ENCODE measurements around the gene TRAF4. TPM values are rescaled to one million over a fixed set of nuclear protein-coding genes. Genes with fewer than 3 reads are reported as not detected.

Gene TRAF4
- total RNA-seq, 1 experiment from 2014 or later = 127 TPM

DNA sequence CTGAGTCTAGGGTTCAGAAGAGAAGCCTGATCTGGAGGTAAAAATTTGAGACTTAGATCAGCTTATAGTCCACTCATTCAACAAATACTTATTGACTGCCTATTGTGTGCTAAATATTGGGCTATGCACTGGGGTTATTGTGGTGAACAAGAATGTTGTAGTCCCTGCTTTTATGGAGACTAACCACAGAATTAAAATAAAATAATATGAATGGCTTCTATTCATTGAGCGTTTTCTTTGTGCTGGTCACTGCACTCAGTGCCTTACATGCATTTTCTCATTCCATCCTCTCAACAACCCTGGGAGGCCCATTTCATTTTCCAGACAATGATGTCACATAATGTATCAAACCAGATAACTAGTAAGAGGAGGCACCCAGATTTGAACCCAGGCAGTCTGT, 10.5 kb upstream of the TRAF4 start:
- ChIA-PET RAD21 (ENCODE audit: low non-redundant PET in 1 of 2, low total read pairs in 2 of 2, uncharacterized antibody in 2 of 2, unreplicated experiment in 2 of 2) (no interaction called here), CTCF (interaction anchor here (1.5 kb wide), 1 partner anchor 30 kb away, joined by 4 read pairs; no protein-coding TSS in a partner anchor), POLR2A (interaction anchor here (0.6 kb wide), 1 partner anchor 10 kb away, joined by 7 read pairs; no protein-coding TSS in a partner anchor)
- Histone ChIP-seq H3K9me2 (ENCODE audit: insufficient read depth) (no peaks in the 10 kb centered on the region), H4K20me1 (ENCODE audit: insufficient read depth) (no peaks in the 10 kb centered on the region), H2AFZ (ENCODE audit: low read depth, low read length, poor library complexity, severe bottlenecking) (no peak overlapping the region), H3K27ac (ENCODE audit: low read depth, low read length) (no peak overlapping the region), H3K79me2 (ENCODE audit: insufficient read depth, low read length) (no peaks in the 10 kb centered on the region; the same call in 1 of the 2 replicates), H3K36me3 (ENCODE audit: control insufficient read depth in 1 of 2, insufficient read depth in 2 of 2, low read length in 2 of 2) (no peaks in the 10 kb centered on the region), H3K9ac (ENCODE audit: low read length) (no peak overlapping the region), H3K4me3 (replicated peaks in 1 of 2; ENCODE audit: low read depth in 1 of 2, low read length in 2 of 2) (no peak overlapping the region), H3K27me3 (ENCODE audit: insufficient read depth, low read length) (no peaks in the 10 kb centered on the region), H3K9me3 (ENCODE audit: control insufficient read depth in 1 of 2, insufficient read depth in 1 of 2, low read depth in 1 of 2, low read length in 2 of 2) (no peaks in the 10 kb centered on the region), H3K4me2 (ENCODE audit: low read length) (no peak overlapping the region), H3K4me1 (ENCODE audit: control insufficient read depth in 1 of 2, insufficient read depth in 2 of 2, low read length in 2 of 2) (peaks cover 25 to 32% of the 10 kb centered on the region in 2 experiments)
- intact Hi-C loops (cut with micrococcal nuclease) = no loop called here
- ATAC-seq (no peak), DNase-seq (ENCODE audit: low read depth, low spot score) (no peak)
- no TSS peak for BruUV-seq (replicated peaks)
- TF ChIP-seq CBX3 (IDR thresholded peaks at IDR 0.05; ENCODE audit: low read depth) (no peak), SRF (IDR thresholded peaks at IDR 0.05; ENCODE audit: low read depth) (no peak), ELF1 (IDR thresholded peaks at IDR 0.05; ENCODE audit: borderline replicate concordance, low read depth) (no peak), POLR2A (IDR thresholded peaks at IDR 0.05; ENCODE audit: borderline replicate concordance, extremely low read depth, insufficient read depth, insufficient read length) (no peak), FOSL1 (IDR thresholded peaks at IDR 0.05; ENCODE audit: low read depth) (no peak), TCF7L2 (IDR thresholded peaks at IDR 0.05; ENCODE audit: borderline replicate concordance, extremely low read depth, insufficient read depth, insufficient read length) (no peak), JUND (IDR thresholded peaks at IDR 0.05) (no peak), EZH2 (IDR thresholded peaks at IDR 0.05) (no peak), RAD21 (IDR thresholded peaks at IDR 0.05; ENCODE audit: low read depth) (no peak), ZNF274 (IDR thresholded peaks at IDR 0.05; ENCODE audit: low read depth, low read length) (no peak), SIN3A (IDR thresholded peaks at IDR 0.05; ENCODE audit: low read depth) (no peak), ZFX (IDR thresholded peaks at IDR 0.05) (no peak), EZH2phosphoT487 (IDR thresholded peaks at IDR 0.05; ENCODE audit: borderline replicate concordance) (no peak), MAX (IDR thresholded peaks at IDR 0.05) (no peak), CTCF (IDR thresholded peaks at IDR 0.05 in 2 of 3, conservative IDR thresholded peaks at IDR 0.05 in 1 of 3; ENCODE audit: borderline replicate concordance in 1 of 3, insufficient read depth in 1 of 3, low read depth in 2 of 3, low read length in 2 of 3) (no peak), SP1 (IDR thresholded peaks at IDR 0.05; ENCODE audit: low read depth) (no peak), CEBPB (IDR thresholded peaks at IDR 0.05; ENCODE audit: low read depth) (no peak)
- TF ChIP-seq, protein P1, sequence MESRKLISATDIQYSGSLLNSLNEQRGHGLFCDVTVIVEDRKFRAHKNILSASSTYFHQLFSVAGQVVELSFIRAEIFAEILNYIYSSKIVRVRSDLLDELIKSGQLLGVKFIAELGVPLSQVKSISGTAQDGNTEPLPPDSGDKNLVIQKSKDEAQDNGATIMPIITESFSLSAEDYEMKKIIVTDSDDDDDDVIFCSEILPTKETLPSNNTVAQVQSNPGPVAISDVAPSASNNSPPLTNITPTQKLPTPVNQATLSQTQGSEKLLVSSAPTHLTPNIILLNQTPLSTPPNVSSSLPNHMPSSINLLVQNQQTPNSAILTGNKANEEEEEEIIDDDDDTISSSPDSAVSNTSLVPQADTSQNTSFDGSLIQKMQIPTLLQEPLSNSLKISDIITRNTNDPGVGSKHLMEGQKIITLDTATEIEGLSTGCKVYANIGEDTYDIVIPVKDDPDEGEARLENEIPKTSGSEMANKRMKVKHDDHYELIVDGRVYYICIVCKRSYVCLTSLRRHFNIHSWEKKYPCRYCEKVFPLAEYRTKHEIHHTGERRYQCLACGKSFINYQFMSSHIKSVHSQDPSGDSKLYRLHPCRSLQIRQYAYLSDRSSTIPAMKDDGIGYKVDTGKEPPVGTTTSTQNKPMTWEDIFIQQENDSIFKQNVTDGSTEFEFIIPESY (IDR thresholded peaks at IDR 0.05; ENCODE audit: extremely low read depth, insufficient replicate concordance, low read length) = no peak
- TF ChIP-seq, protein P2, sequence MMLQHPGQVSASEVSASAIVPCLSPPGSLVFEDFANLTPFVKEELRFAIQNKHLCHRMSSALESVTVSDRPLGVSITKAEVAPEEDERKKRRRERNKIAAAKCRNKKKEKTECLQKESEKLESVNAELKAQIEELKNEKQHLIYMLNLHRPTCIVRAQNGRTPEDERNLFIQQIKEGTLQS (IDR thresholded peaks at IDR 0.05) = no peak
- TF ChIP-seq, protein P3, sequence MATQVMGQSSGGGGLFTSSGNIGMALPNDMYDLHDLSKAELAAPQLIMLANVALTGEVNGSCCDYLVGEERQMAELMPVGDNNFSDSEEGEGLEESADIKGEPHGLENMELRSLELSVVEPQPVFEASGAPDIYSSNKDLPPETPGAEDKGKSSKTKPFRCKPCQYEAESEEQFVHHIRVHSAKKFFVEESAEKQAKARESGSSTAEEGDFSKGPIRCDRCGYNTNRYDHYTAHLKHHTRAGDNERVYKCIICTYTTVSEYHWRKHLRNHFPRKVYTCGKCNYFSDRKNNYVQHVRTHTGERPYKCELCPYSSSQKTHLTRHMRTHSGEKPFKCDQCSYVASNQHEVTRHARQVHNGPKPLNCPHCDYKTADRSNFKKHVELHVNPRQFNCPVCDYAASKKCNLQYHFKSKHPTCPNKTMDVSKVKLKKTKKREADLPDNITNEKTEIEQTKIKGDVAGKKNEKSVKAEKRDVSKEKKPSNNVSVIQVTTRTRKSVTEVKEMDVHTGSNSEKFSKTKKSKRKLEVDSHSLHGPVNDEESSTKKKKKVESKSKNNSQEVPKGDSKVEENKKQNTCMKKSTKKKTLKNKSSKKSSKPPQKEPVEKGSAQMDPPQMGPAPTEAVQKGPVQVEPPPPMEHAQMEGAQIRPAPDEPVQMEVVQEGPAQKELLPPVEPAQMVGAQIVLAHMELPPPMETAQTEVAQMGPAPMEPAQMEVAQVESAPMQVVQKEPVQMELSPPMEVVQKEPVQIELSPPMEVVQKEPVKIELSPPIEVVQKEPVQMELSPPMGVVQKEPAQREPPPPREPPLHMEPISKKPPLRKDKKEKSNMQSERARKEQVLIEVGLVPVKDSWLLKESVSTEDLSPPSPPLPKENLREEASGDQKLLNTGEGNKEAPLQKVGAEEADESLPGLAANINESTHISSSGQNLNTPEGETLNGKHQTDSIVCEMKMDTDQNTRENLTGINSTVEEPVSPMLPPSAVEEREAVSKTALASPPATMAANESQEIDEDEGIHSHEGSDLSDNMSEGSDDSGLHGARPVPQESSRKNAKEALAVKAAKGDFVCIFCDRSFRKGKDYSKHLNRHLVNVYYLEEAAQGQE (IDR thresholded peaks at IDR 0.05; ENCODE audit: low read depth) = no peak

Data from HCT116 (cell line).